OCI-LY3 (cell line): Measurements from ENCODE around the gene BCKDHA.
A peak's percentile ranks its signal among the peaks of the same experiment; 100 is the strongest.
"Not testable (repeated sequence)": the region's sequence is repeated elsewhere in the genome, so short reads cannot be mapped to it uniquely, and the experiment has no call there.

Experiments used
- H2AFZ ChIP-seq: fragments of 200-600, 300-600 bp; shearing (Covaris generic); 2 replicates; pipeline ENCODE4 v1.6.0; 2014; ENCODE audit warnings: antibody characterized with exemption, low read depth, low read length
- H3K27ac ChIP-seq: fragments of 200-600, 300-600 bp; sonication (generic); 2 replicates; pipeline ENCODE4 v1.5.1; 2014; ENCODE audit warnings: mild to moderate bottlenecking, low read length, moderate library complexity, mixed read lengths
- H3K27me3 ChIP-seq: fragments of 200-600, 300-600 bp; sonication (generic); 2 replicates; pipeline ENCODE4 v1.6.1; 2014; ENCODE audit warnings: low read depth, low read length, mixed read lengths
- H3K36me3 ChIP-seq: fragments of 200-600, 300-600 bp; sonication (generic); replicated peaks from 2 replicates; pipeline ENCODE3; 2014; ENCODE audit warnings: low read depth, low read length, mixed read lengths
- H3K4me1 ChIP-seq: fragments of 300-600, 200-600 bp; sonication (generic); 2 replicates; pipeline ENCODE4 v1.6.1; 2014; ENCODE audit warnings: low read length, mixed read lengths
- H3K4me2 ChIP-seq: fragments of 200-600, 300-600 bp; sonication (generic); 2 replicates; pipeline ENCODE4 v1.6.1; 2014; ENCODE audit warnings: low read length, mixed read lengths
- H3K4me3 ChIP-seq: fragments of 300-600, 200-600 bp; sonication (generic); 2 replicates; pipeline ENCODE4 v1.5.1; 2014; ENCODE audit warnings: antibody characterized with exemption, mild to moderate bottlenecking, low read length, moderate library complexity
- H3K79me2 ChIP-seq: fragments of 300-600, 200-600 bp; shearing (Covaris generic); 2 replicates; pipeline ENCODE4 v1.6.1; 2014; ENCODE audit warnings: mild to moderate bottlenecking, low read length, mixed read lengths
- H3K9ac ChIP-seq: fragments of 300-600, 200-600 bp; shearing (Covaris generic); 2 replicates; pipeline ENCODE4 v1.6.0; 2014; ENCODE audit warnings: mild to moderate bottlenecking, low read length, moderate library complexity
- H3K9me3 ChIP-seq: fragments of 200-600, 300-600 bp; shearing (Covaris generic); 2 replicates; pipeline ENCODE4 v1.6.1; 2014; ENCODE audit warnings: low read length, mixed read lengths; ENCODE audit not compliant: insufficient read depth
- H4K20me1 ChIP-seq: fragments of 200-600, 300-600 bp; sonication (generic); 2 replicates; pipeline ENCODE4 v1.6.1; 2016; ENCODE audit warnings: low read length, mixed read lengths; ENCODE audit not compliant: insufficient read depth
- EZH2phosphoT487 ChIP-seq: fragments of 200-600 bp; shearing (Covaris generic); IDR thresholded peaks from 2 replicates; pipeline ENCODE4 v1.6.1; 2018; ENCODE audit warnings: antibody characterized with exemption, mixed run types, low read depth
- TF ChIP-seq, protein P1 (sequence below): fragments of 200-600, 300-600 bp; sonication (generic); IDR thresholded peaks from 2 replicates; pipeline ENCODE4 v1.5.1; 2014; ENCODE audit warnings: antibody characterized with exemption, low read length, low read depth

BCKDHA gene

DNA sequence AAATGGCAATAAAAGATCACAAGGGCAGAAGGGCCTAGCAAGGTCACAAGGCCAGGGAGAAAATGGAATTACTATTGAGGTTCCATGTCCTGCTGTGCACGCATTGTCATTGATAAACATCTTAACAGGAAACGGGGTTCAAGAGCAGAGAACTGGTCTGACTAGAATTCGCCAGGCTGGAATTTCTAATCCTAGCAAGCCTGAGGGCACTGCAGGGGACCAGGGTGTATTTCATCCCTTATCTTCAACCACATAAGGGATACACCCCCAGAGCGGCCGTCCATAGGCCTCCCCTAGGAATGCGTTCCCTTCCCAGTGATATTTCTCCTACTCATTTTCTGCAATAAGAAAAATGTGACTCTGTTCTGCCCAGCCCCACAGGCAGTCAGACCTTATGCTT lies 64.9 kb downstream of the BCKDHA start:
- Histone ChIP-seq H3K9me3 (no peaks in the 10 kb centered on the region), H3K4me1 (peaks cover 36% of the 10 kb centered on the region), H4K20me1 (no peaks in the 10 kb centered on the region), H3K4me3 (peak overlapping the region; percentile 75; the same call in 1 of the 2 replicates), H3K4me2 (peak overlapping the region; percentile 87), H3K79me2 (no peaks in the 10 kb centered on the region), H3K9ac (peak overlapping the region; percentile 89; the same call in 1 of the 2 replicates), H3K27me3 (peaks cover 7% of the 10 kb centered on the region; the same call in 1 of the 2 replicates), H3K27ac (peak overlapping the region; percentile 99), H3K36me3 (no peaks in the 10 kb centered on the region), H2AFZ (no peak overlapping the region)
- TF ChIP-seq EZH2phosphoT487, result no peak
- TF ChIP-seq, protein P1, sequence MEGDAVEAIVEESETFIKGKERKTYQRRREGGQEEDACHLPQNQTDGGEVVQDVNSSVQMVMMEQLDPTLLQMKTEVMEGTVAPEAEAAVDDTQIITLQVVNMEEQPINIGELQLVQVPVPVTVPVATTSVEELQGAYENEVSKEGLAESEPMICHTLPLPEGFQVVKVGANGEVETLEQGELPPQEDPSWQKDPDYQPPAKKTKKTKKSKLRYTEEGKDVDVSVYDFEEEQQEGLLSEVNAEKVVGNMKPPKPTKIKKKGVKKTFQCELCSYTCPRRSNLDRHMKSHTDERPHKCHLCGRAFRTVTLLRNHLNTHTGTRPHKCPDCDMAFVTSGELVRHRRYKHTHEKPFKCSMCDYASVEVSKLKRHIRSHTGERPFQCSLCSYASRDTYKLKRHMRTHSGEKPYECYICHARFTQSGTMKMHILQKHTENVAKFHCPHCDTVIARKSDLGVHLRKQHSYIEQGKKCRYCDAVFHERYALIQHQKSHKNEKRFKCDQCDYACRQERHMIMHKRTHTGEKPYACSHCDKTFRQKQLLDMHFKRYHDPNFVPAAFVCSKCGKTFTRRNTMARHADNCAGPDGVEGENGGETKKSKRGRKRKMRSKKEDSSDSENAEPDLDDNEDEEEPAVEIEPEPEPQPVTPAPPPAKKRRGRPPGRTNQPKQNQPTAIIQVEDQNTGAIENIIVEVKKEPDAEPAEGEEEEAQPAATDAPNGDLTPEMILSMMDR, result no peak

DNA sequence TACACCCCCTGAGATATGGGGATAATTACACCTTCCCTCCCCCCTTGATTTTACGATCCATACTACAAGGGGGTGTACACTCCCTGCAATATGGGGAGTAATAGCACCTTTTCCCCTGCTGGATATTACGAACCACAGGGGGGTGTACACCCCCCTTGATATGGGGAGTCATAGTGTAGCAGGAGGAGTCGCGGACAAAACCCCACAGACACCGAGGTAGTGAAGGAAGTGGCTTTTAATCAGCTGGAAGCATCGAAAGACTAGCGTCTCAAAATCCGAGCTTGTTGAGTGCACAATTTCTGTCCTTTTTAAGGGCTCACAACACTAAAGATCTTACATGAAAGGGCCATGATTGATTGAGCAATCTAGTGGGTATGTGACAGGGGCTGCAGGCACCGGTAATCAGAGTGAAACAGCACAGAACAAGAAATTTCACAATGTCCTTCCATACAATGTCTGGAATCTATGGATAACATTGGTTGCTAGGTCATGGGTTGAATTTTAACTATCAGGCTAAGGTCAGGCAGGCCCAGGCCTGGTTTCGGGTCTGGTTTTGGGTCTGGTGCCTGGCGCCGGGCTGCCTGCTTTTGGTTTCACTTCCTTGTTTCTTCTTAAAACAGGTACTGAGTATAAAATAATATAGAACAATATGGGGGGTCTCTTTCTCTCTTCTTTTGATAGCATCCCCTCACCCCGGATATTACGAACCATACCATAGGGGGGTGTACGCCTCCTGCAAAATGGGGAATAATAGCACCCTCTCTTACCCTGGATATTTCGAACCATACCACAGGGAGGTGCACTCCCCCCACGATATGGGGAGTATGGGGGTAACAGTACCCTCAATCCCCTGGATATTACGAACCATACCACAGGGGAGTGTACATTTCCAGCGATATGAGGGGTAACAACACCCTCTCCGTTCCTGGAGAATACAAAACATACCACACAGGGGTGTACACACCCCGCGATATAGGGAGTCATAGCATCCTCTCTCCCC lies 65.9 kb downstream of the BCKDHA start:
- H3K4me1 ChIP-seq, result peaks cover 30% of the 10 kb centered on the region
- H3K9ac ChIP-seq, result peak overlapping the region; percentile 89
- H3K27me3 ChIP-seq, H3K9me3 ChIP-seq, H3K36me3 ChIP-seq, H4K20me1 ChIP-seq, H3K79me2 ChIP-seq: not testable (repeated sequence)
- H3K27ac ChIP-seq, result peak overlapping the region; percentile 99
- H3K4me2 ChIP-seq, result peak overlapping the region; percentile 87
- peak overlapping the region; percentile 84 for H2AFZ ChIP-seq
- TF ChIP-seq, protein P1, result peak; percentile 60
- peak overlapping the region; percentile 75 for H3K4me3 ChIP-seq
